Activated CD4-positive, CD25-positive, alpha-beta regulatory T cell treated with anti-CD3 and anti-CD28 coated beads, Interleukin-2, amount 50 U/mL, for 16 hours (primary cell): Measurements from ENCODE around the gene TMEM132D.
"Not testable (repeated sequence)": the region's sequence is repeated elsewhere in the genome, so short reads cannot be mapped to it uniquely, and the experiment has no call there.

Source experiments
- DNase-seq: peaks from one replicate; pipeline ENCODE4 v3.0.0-alpha.2; 2020; ENCODE audit warnings: low read depth, low spot score

Gene TMEM132D

DNA sequence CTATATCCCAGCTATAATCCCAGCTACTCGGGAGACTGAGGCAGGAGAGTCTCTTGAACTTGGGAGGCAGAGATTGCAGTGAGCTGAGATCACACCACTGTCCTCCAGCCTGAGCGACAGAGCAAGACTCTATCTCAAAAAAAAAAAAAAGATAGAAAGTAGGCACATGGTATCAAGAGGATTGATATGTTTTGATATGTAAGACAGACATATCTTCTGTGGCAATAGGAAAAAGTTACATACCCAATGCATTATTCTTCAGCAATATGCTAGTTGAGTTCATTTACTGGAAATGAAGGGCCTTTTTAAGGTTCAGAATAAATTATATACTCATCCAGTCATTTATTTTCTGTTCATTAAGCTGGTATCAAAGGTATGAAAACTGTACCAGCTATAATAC lies 657.2 kb downstream of the TMEM132D start:
- DNase-seq: no peak

DNA sequence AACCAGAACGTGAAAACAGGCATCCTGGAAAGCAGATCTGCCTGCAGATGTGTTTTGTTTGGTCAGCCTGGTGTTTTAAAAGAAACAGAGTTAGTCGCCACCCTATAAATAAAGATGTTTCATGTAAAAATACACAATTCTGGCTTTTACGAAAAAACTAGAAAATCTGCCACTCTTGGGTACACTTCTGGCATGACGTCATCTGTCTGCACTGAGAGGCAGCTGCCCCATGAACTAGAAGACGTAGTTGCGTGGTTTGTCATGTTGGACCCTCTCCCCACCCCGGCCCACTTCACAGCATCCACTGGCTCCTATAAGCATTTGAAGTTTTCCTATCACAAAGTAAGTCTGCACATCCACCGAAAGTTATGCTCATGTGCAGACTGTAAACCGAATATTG lies 658.1 kb downstream of the TMEM132D start:
- no peak for DNase-seq

DNA sequence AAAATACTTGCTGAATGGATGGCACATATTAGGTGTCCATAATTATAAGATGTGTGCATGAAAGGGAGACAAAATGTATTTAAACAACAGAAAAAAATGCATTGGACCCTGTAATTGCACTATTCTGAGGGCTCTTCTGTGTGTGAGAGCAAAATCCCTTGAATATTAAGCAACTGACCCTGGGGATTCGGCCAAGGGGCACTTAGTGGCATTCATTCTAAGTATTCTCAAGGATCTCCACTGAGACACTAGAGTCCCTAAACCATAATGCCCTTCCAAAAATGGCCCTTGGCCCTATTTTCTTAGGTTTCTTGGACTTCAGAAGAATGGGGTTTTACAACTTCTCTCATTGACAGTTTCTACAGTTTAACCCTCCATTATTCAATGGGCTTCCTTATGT lies 662.0 kb downstream of the TMEM132D start:
- no peak for DNase-seq

DNA sequence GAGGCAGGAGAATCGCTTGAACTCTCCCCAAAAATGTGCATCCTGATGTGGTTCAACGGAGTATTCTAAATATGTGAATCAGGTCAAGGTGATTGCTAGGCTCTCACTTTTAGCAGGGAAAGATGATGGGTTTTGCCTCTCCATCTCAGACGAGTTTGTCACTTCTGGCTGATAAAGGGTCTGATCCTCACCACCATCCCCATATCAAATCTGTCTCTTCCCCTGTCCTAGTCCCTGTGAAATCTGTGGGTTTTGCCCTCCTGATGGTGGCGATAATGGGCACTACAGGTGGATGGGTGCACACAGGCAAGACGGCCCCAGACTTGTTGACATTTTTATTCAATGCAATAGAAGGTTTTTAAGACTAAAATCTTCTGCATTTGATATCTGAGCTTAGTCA lies 665.9 kb downstream of the TMEM132D start:
- no peak for DNase-seq

DNA sequence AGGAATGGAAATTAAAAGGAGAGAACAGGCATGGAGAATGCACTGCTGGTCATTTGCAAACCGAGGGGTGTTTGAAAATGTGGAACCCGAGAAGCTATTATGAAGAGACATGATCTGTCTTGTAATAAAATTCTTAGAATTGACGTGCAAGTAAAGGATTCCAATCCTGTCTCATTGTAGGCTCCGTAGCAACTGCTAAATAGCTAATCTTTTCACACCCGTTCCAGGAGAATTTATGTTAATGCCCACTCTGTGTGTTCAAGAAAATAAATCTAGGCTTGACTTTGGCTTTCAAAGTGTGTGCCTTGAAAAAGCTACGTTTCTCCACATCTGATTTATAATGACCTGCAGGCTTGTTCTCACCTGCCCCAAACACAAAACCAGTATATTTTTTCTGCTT lies 669.6 kb downstream of the TMEM132D start:
- no peak for DNase-seq

DNA sequence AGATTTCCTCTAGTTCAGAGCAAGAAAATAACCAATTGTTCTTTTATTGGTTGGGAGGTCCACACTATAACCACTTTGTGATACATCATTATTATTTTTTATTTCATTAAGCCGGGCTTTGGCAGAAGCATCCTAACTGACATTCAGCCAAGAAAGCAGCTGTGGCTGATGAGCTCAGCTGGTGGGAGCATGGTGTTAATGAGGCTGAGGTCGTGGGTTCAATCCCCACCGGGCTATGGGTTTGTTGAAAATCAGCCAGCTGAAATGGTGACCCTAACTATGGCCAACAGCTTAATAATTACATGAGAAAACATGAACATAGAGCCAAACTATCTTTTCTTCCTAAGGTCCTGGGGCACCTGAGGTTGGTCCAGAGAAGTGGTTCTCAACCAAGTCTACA lies 672.3 kb downstream of the TMEM132D start:
- DNase-seq: no peak

DNA sequence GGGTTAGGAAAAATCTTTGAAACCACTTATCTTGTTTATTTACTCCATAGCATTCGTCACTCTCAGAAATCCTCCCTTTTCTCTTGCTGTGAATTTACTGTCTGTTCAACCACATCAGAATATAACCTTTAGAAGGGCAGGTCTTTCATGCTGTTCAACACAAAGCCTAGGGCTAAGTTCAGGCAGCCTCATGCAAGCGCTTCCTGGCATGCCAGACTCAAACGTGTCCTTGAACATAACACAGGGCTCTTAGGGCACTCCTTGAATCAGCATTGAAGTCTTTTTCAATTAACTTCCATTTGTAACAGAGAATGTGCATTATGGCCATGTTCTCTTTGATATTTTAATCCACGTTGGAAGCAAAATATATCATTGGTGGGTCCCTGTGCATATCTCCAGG lies 672.8 kb downstream of the TMEM132D start:
- no peak for DNase-seq

DNA sequence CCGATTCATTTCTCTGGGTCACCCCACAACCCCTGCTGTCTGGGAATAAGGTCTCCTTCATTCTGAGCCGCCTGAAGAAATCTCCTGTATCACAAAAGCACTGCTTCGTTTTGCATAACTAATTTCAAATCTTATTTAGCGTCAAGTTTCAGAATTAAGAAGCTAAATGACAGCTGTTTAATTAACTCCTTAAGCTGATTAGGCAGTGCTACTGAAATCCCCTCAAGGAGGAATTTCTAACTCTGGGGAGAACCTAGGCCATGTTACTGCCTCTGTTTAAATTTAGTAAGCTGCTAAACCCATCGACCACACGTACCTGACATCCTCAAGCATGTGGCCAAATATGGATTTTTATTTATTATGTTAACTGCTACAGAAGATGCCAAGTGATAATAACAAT lies 677.0 kb downstream of the TMEM132D start:
- no peak for DNase-seq

DNA sequence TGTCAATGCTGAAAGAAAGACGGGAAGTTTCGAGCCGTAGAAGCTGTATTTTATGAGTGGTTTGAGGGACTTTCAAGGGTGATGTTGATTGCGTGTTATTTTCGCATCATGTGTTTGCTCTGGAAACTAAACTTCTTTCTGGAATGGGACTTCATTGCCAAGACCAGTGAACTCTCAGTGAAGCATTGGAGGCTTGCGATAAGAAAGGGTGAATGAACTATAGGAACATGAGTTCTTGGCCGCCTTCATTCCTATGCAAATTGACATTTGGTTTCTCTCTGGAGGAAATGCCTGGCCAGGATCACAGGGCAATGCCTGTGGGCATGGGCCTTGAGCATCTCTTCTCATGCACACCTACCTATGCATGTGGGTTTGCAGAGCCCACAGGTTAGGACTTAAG lies 677.8 kb downstream of the TMEM132D start:
- no peak for DNase-seq

DNA sequence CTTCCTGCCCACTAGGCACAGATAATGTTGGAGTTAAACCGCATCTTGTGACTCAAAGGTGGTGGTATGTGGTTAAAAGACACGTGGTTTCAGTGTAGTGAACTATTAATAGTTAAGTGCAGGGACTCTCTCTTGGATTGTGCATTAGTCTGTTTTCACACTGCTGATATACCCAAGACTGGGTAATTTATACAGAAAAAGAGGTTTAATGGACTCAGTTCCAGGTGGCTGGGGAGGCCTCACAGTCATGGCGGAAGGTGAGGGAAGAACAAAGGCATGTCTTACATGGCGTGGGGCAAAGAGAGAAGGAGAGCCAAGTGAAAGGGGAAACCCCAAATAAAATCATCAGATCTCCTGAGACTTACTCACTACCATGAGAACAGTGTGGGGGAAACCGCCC lies 688.3 kb downstream of the TMEM132D start:
- DNase-seq: no peak

DNA sequence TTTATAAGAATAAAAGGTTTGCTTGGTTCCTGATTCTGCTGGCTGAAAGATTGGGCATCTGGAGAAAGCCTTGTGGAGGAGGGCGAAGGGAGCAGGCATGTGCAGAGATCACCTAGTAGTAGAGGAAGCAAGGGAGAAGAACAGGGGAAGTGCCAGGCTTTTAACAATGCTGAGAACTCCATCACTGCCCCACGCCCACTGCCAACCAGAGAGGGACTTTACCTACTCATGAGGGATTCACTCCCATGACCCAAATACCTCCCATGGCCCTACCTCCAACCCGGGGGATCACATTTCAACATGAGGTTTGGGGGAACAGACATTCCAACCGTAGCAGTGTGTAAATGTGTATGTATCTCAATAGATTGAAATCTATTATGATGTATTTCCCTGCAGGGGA lies 690.3 kb downstream of the TMEM132D start:
- DNase-seq: no peak

DNA sequence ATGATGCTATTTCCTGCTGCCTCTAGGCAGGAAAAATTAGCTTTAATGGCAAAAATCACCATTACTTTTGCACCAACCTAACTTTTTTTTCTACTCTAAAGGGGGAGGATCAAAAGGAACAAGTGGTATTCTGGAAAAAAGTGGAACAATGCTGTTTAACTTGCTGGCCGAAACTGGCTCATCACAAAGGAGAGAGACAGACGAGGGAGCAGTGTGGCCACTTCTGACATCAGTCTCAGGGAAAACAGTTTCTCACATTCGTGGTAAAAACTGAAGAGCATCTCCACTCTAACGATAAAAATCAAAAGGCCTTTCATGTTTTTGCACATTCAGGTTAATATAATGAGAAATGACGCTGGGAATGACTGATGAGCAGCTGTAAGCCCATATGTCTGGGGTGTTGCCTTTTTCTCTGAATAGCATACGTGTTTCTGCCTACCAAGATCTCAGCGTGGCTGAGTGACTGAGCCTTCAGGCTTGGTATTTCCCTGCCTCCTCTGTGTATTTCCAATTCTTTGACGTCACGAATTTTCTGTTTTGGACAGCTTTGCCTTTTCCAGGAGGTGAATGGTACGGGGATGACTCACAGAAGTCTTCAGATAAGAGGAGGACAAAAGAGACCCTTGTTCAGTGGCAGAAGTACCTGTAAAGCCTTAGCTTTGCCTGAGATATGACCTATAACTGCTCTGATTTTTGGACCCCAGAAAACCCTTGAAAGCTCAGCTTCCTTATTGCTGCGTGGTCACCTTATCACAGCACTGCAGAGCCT lies 691.8 kb downstream of the TMEM132D start:
- no peak for DNase-seq

DNA sequence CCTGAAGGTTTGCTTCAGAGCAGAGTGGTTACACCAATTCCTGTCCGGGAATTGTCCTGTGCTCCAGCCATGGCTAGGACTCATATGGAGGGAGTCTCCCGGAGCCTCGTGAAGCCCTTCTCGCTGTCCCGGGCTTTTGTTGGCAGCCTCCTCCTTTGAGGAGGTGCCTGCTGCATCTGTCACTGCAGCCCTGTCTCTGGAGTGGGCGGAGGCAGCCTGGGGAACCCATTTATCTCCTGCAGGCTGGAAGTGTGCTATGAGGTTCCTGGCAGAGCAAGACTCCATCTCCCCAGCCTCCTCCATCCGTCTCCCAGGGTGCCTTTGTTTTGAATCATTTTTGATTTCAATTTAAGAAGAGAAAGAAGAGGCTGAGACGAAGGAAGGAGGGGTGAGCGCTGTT lies 695.3 kb downstream of the TMEM132D start:
- no peak for DNase-seq

DNA sequence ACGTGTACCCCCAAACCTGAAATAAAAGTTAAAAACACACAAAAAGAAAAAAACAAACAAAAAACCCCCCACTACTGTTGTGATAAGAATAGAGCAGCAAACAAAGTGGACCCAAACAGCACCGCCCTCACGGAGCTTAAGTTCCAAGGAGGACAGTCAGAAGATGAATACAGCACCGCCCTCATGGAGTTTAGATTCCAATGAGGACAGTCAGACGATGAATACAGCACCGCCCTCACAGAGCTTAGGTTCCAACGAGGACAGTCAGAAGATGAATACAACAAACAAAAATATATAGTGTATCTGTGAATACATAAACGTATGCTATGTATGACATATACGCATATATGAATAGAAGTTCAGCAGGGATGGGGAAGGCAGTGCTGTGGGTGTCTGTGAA lies 696.7 kb downstream of the TMEM132D start:
- DNase-seq: no peak

DNA sequence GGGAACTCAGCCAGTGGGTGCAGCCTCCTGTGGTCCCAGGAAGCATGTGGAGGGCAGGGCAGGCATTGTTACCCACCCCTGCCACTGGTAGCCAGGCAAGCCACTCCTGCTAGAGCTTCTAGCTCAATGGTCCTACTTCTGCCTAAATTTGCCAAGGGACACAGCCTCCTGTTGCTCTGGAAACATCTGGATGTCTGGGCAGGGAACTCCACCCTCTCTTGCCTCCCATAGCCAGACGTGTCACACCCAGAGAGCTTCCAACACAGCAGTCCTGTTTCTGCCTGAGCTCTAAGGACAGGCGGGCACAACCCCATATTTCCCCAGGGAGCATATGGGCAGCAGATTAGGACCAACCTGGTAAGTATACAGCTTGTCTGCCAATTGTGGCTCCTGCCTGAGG lies 700.4 kb downstream of the TMEM132D start:
- no peak for DNase-seq

DNA sequence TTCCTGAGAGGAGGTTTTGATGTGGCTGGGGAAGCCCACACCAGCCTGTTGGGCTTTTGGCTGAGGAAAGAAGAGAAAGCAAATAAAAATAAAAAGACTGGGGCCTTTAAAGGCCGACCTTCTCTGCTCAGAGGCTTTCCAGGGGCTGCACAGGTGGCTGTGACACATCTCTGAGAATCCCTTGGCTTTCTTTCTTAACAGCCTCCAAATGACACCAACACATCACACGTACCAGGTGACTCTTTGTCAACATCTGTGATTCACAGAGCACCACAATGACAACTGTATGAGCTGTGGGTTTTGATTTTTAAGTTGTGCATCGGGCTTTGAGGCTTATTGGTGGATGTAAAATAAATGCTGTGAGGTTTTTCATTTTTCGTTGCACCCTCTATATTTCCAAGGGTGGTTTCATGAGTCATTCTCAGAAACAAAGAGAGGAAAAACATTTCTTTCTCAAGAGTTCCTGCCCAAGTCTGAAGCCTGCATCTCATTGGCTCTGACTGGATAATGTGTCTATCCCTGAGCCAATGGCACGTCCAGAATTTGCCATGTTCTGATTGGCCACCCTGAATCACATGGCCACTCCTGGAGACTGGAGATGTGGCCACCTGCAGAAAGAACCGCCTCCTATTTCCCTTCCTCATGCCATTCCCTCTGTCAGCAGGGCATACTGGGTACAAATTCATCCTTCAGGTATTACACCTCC lies 701.6 kb downstream of the TMEM132D start:
- DNase-seq: no peak

DNA sequence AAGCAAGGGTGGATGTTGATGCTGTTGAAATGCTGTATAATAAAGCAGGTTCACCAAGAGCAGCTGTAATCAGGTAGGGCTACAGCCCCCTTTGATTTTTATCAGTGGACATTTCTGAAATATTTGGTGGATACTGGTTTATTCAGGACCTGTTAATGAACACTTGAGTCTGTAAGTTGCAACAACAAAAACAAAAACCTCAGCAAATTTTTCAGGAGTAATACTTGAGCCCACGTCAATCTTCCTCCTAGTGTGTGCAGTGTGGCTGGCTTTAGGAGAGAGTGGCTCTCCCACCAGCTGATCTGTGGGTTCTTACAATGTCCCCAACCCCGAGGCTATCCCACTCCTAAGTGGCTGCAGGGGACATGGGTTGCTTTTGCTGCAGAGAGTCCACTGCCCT lies 702.8 kb downstream of the TMEM132D start:
- no peak for DNase-seq

DNA sequence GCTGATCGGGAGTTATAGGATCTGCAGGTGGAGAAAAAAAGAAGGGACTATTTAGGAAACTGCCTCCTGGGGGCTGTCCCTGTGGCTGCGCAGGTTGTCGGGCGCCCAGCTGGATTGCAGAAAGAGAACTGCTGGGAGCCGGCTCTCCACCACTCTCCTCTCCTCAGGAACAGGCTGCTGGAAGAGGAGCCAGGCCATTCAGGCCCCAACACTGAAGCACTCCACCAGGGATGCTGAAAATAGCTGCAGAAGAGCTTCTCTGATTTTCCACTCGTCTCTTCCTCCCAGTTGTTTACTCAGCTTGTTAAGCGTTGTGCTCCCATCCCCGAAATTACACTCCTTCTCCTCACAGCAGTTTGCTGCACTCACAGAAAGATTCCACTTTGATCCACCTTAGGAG lies 703.2 kb downstream of the TMEM132D start:
- no peak for DNase-seq

DNA sequence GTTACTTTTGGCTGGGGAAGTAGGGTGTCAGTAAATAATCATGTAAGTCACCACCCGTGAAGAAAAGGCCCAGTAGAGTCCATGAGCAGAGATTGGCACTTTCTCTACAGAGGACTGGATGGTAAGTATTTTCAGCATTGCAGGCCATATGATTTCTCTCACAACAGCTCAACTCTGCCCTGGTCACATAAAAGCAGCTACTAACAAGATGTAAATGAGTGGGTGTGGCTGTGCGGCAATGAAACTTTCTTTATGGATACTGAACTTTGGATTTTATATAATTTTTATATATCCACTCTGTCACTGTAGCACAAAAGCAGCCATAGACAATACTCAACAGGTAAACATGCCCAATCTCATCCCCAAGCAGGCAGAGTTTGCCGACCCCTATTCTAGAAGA lies 706.9 kb downstream of the TMEM132D start:
- DNase-seq: no peak

DNA sequence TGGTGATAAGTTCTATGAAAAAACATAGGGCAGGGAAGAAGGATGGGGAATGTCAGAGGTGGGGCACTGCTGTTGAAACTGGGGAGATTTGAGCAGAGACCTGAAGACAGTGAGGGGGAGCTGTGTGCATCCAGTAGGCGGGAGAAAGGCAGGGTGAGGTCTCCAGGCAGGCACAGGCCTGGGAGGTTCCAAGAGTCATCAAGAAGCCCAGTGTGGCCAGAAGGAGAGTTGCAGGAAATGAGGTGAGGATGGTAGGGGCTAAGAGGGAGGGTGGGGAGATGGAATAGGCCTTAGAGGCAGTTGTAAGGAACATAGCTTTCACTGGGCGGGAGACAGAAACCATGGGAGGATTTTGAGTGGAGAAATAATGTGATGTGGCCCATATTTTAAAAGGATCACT lies 708.7 kb downstream of the TMEM132D start:
- DNase-seq: no peak

DNA sequence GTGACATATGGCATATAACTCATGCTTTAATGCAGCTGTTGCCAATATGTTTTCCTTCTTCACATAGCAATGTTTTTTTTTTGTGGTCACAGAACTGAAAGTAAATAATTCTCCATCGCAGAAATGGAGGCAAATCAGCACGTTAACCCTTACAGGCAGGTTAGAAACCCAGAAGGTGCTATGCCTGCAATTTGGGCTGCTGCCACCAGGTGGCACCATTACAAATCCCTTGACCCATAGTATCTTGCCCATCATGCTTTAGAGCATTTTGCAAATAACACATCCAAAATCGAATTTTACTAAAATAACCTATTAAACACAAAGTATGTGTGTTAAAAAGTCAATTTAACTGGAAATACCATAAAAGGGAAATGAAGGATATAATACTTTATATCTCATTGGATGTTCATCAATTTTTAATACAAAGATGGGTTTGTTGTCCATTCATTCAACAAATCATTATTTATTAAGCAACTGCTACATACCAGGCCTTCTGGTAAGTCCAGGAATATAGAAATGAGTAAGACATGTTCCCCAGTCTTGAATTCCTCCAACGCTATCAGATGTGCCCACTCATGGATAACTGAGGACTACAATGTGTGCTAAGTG lies 710.5 kb downstream of the TMEM132D start:
- DNase-seq: no peak

DNA sequence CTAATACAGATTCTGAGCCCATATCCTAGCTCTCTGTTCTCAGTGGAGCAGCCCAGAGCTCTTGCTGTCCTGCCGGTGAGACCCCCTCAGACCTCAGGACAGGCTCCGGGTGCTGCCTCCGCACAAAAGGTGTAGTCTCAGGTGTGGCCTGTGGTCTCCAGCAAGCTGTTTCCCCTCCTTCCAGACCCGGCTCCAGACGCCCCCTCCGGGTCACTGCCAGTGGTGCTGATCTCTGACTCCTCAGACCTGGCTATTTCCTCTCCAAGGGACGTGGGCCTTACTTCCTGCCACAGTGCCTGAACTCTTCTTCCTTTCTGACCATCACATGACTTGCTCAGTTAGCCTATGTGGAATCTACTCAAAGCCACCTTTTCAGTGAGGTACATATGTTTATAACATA lies 713.0 kb downstream of the TMEM132D start:
- DNase-seq: no peak

DNA sequence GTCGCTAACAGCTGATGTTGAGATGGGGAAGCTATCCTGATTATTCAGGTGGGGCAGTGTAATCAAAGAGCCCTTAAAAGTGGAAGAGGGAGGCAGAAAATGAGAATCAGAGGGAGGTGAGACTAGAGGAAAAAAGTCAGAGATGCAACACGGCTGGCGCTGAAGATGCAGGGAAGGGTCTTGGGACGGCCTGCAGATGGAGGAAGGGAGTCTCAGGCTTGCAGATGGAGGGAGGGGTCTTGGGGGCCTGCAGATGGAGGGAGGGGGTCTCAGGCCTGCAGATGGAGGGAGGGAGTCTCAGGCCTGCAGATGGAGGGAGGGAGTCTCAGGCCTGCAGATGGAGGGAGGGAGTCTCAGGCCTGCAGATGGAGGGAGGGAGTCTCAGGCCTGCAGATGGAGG lies 713.9 kb downstream of the TMEM132D start:
- not testable (repeated sequence) for DNase-seq
